K562 (cell line): Measurements from ENCODE around the gene SCAMP5. TPM values are rescaled to one million over a fixed set of nuclear protein-coding genes. Genes with fewer than 3 reads are reported as not detected.
A peak's percentile ranks its signal among the peaks of the same experiment; 100 is the strongest.

Source experiments
- ATAC-seq: fragments of 200-7000 bp; cut with Tn5 transposase; 3 replicates; pipeline ENCODE4 v1.9.1; 2020; ENCODE audit warnings: moderate library complexity
- BruUV-seq: library from RNA; stranded (reverse); fragments of 400-500 nt; replicated peaks from 2 replicates; lab custom pipeline; 2021; lab: Mats Ljungman, UMichigan
- CTCF ChIA-PET: fragments of 300-600 bp; formaldehyde crosslinking; extraction: SDS; loops from one replicate; lab custom pipeline; 2021; ENCODE audit warnings: low intra/inter-chr PET ratio; lab: Yijun Ruan, JAX
- POLR2A ChIA-PET: fragments of 300-600, 350-650 bp; sonication (Branson Sonifier 250); formaldehyde crosslinking; extraction: SDS; loops from one replicate; lab custom pipeline; 2021; ENCODE audit warnings: antibody characterized with exemption, inconsistent platforms; lab: Yijun Ruan, JAX
- DNase-seq, 4 experiments: peaks; one replicate each; pipeline versions ENCODE4 v3.0.0 to v3.0.0-alpha.2; 2011 to 2018; ENCODE audit warnings: low spot score in 3 of 4, mixed read lengths in 3 of 4; ENCODE audit errors: extremely low read depth in 1 of 4
- FAIRE-seq: peaks from 2 replicates; lab custom pipeline; 2011; peaks lifted over from hg19 to GRCh38; lab: Jason Lieb, UNC
- H2AFZ ChIP-seq: 2 replicates; pipeline ENCODE4 v1.6.0; 2011; ENCODE audit warnings: low read depth, low read length, control low read depth, inconsistent platforms
- H3K27ac ChIP-seq: fragments of 200-600 bp; 3 replicates; pipeline ENCODE4 v1.8.0; 2011; ENCODE audit warnings: low read depth, mild to moderate bottlenecking, control low read depth, inconsistent platforms, low read length, moderate library complexity, mixed read lengths; ENCODE audit errors: extremely low read depth
- H3K27me3 ChIP-seq, 2 experiments: fragments of 300-600 bp in 1 of 2; 2 replicates in 1 of 2; 3 replicates in 1 of 2; pipeline versions ENCODE4 v1.6.0 to v1.8.0; 2011; ENCODE audit warnings: inconsistent platforms in 2 of 2, low read length in 2 of 2, mild to moderate bottlenecking in 1 of 2, mixed read lengths in 1 of 2, moderate library complexity in 1 of 2; ENCODE audit not compliant: control insufficient read depth in 2 of 2, insufficient read depth in 2 of 2
- H3K36me3 ChIP-seq: fragments of 300-600 bp; 3 replicates; pipeline ENCODE4 v1.8.0; 2011; ENCODE audit warnings: mild to moderate bottlenecking, low read length, inconsistent platforms; ENCODE audit not compliant: control insufficient read depth, insufficient read depth
- H3K4me1 ChIP-seq, 2 experiments: fragments of 200-600 bp in 1 of 2; replicated peaks in 1 of 2; 2 replicates in 1 of 2; 3 replicates in 1 of 2; pipeline versions ENCODE4 v1.5.1 to v1.8.0; 2011; ENCODE audit warnings: inconsistent platforms in 2 of 2, low read length in 2 of 2, mild to moderate bottlenecking in 1 of 2, mixed read lengths in 1 of 2, moderate library complexity in 1 of 2; ENCODE audit not compliant: control insufficient read depth in 2 of 2, insufficient read depth in 2 of 2
- H3K4me2 ChIP-seq: 2 replicates; pipeline ENCODE4 v1.6.1; 2011; ENCODE audit warnings: low read length, control low read depth, inconsistent platforms, mixed read lengths; ENCODE audit not compliant: insufficient read depth
- H3K4me3 ChIP-seq: fragments of 200-600 bp; sonication (generic), shearing (Covaris generic); 2 replicates; pipeline ENCODE4 v1.5.1; 2016; ENCODE audit warnings: control low read depth, inconsistent platforms
- H3K79me2 ChIP-seq: fragments of 200-600 bp; 3 replicates; pipeline ENCODE4 v1.8.0; 2011; ENCODE audit warnings: low read length, inconsistent platforms; ENCODE audit not compliant: control insufficient read depth, insufficient read depth
- H3K9ac ChIP-seq, 2 experiments: 2 replicates each; pipeline versions ENCODE4 v1.6.0 to v1.6.1; 2011; ENCODE audit warnings: low read depth in 2 of 2, low read length in 2 of 2, control low read depth in 1 of 2, inconsistent platforms in 1 of 2, mild to moderate bottlenecking in 1 of 2, mixed read lengths in 1 of 2; ENCODE audit not compliant: insufficient read depth in 1 of 2
- H3K9me1 ChIP-seq: one replicate; pipeline ENCODE4 v1.6.0; 2011; ENCODE audit warnings: inconsistent platforms, mild to moderate bottlenecking, low read length, moderate library complexity; ENCODE audit not compliant: control insufficient read depth, insufficient read depth
- H3K9me3 ChIP-seq: replicated peaks from 2 replicates; pipeline ENCODE4 v1.5.1; 2011; ENCODE audit warnings: low read depth, low read length, inconsistent platforms; ENCODE audit not compliant: control insufficient read depth, insufficient read depth
- H4K20me1 ChIP-seq: replicated peaks from 2 replicates; pipeline ENCODE4 v1.6.1; 2011; ENCODE audit warnings: low read length, inconsistent platforms, mixed read lengths; ENCODE audit not compliant: control insufficient read depth, insufficient read depth
- EWSR1 ChIP-seq: fragments of 450-650 bp; IDR thresholded peaks from 2 replicates; pipeline ENCODE4 v1.6.1; 2018; ENCODE audit warnings: borderline replicate concordance, mild to moderate bottlenecking, low read depth, moderate library complexity; ENCODE audit not compliant: partially characterized antibody
- HLTF ChIP-seq: fragments of 450-650 bp; IDR thresholded peaks from 2 replicates; pipeline ENCODE4 v1.6.1; 2016
- KLF10 ChIP-seq: fragments of 250-450 bp; sonication (Bioruptor Pico); IDR thresholded peaks from 2 replicates; pipeline ENCODE4 v1.6.1; 2021; ENCODE audit warnings: matching md5 sums
- NR2F6 ChIP-seq: fragments of 450-650 bp; formaldehyde crosslinking; IDR thresholded peaks from 2 replicates; pipeline ENCODE4 v1.4.0; 2020; ENCODE audit warnings: mild to moderate bottlenecking
- PHF8 ChIP-seq: fragments of 200-600 bp; sonication (generic); IDR thresholded peaks from 2 replicates; pipeline ENCODE4 v1.6.1; 2012; ENCODE audit warnings: mixed run types, mild to moderate bottlenecking, inconsistent platforms, low read length, moderate library complexity, borderline replicate concordance
- RBM15 ChIP-seq: fragments of 200-400 bp; formaldehyde crosslinking; IDR thresholded peaks from 2 replicates; pipeline ENCODE4 v1.6.1; 2018; ENCODE audit warnings: mild to moderate bottlenecking, low read length, moderate library complexity; ENCODE audit not compliant: insufficient read depth
- SIX5 ChIP-seq, 2 experiments: IDR thresholded peaks; 2 replicates each; pipeline ENCODE4 v1.6.1; 2011; ENCODE audit warnings: low read length in 2 of 2, borderline replicate concordance in 1 of 2, low read depth in 1 of 2, mild to moderate bottlenecking in 1 of 2, moderate library complexity in 1 of 2; ENCODE audit not compliant: insufficient read depth in 1 of 2
- ZBED1 ChIP-seq: IDR thresholded peaks from 2 replicates; pipeline ENCODE4 v1.6.1; 2014
- ZFP1 ChIP-seq: fragments of 450-650 bp; formaldehyde crosslinking; IDR thresholded peaks from 2 replicates; pipeline ENCODE4 v1.4.0; 2020; ENCODE audit warnings: mild to moderate bottlenecking, mixed read lengths
- ZNF232 ChIP-seq: sonication (generic); formaldehyde crosslinking; IDR thresholded peaks from 2 replicates; pipeline ENCODE4 v1.8.0; 2022; ENCODE audit warnings: mild to moderate bottlenecking, missing genetic modification reagents
- ZNF445 ChIP-seq: fragments of 250-450 bp; sonication (Bioruptor Pico); IDR thresholded peaks from 2 replicates; pipeline ENCODE4 v1.4.0; 2020; ENCODE audit warnings: low read depth, mild to moderate bottlenecking, moderate library complexity
- WGBS: fragments of 100-300 bp; shearing (Covaris generic); methylation state at CpG from one replicate; pipeline ENCODE4 v1.1.6; 2016; ENCODE audit warnings: low coverage, mixed read lengths; ENCODE audit not compliant: insufficient coverage; ENCODE audit errors: missing lambda C conversion rate; 5-methylcytosine and 5-hydroxymethylcytosine counted together
- in situ Hi-C: fragments of 300-500 bp; cut with MboI; formaldehyde crosslinking; loops from 4 replicates; pipeline ENCODE4 v1.15.0; 2018; ENCODE audit warnings: inconsistent platforms, mixed read lengths
- intact Hi-C: fragments of 100-400 bp; cut with micrococcal nuclease; formaldehyde crosslinking; loops from 2 replicates; pipeline ENCODE4 v1.14.2; 2022
- polyA plus RNA-seq, 8 experiments: library from polyadenylated mRNA; depleted of rRNA in 4 of 8; stranded (reverse) in 5 of 8; unstranded in 3 of 8; fragments of >200 nt; fragmentation: Nextera tagmentation in 2 of 8; fragmentation: Illumina TruSeq in 1 of 8; extraction: Ambion mirVana in 2 of 8; extraction: Trizol in 1 of 8; gene quantifications; 2 replicates each; pipeline versions ENCODE4 v1.2.1 to v1.2.3, GENCODE V29; 2011 to 2014; ENCODE audit warnings: inconsistent platforms in 1 of 8, missing spikeins in 1 of 8
- total RNA-seq, 7 experiments: library from RNA; depleted of rRNA in 6 of 7; stranded (reverse); fragments of >200 nt in 6 of 7; fragmentation: Illumina TruSeq in 2 of 7; extraction: Trizol in 2 of 7; gene quantifications; 2 replicates each; pipeline versions ENCODE4 v1.2.1 to v1.2.3, GENCODE V29; 2011 to 2021; ENCODE audit warnings: low replicate concordance in 1 of 7
- TF ChIP-seq, protein P1 (sequence below): fragments of 250-450 bp; sonication (Bioruptor Pico); IDR thresholded peaks from 2 replicates; pipeline ENCODE4 v1.4.0; 2020
- TF ChIP-seq, protein P2 (sequence below), 2 experiments: fragments of 450-650 bp; IDR thresholded peaks; 2 replicates each; pipeline ENCODE4 v1.6.1; 2016

The SCAMP5 gene
- total and polyA plus RNA-seq, 9 of the 15 experiments (the other 6 are each of a cell fraction or from before 2014, with no cell fraction given) = 0.09 to 0.29 (median 0.19) TPM; not detected in 5

DNA sequence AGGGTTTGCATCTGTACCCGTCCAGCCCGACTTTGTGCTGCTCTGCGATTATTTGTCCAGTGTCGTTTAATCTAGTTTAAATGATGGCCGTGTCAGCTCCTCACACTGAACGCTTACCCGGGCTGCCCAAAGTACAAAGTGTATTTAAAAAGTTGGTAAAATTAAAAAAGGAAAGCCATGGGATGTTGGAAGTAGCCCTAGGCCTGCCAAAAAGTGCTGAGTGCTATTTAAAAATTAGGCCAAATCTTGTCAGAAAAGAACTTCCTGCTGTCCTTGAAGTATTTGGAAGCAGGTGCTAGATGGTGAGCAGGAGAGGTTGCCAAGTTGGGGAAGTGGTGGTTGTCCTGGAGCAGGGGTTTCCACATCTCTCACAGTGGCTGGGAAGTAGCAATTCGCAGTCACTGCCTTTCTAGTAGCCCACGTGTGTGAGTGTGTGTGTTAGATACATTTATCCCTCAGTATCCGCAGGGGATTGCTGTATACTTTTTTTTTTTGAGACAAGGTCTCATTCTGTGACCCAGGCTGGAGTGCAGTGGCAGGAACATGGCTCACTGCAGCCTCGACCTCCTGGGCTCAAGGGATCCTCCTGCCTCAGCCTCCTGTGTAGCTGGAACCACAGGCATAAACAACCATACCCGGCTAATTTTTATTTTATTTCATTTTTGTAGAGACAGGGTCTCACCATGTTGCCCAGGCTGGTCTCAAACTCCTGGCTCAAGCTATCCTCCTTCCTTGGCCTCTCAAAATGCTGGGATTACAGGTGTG lies 28.7 kb downstream of the SCAMP5 start:
- peak overlapping the region; percentile 96 for H3K4me2 ChIP-seq
- TF ChIP-seq SIX5 (IDR thresholded peaks at IDR 0.05; ENCODE audit: borderline replicate concordance in 1 of 2, insufficient read depth in 1 of 2, low read depth in 1 of 2, low read length in 2 of 2) (no peak), ZFP1 (CRISPR knock-in tag) (no peak), ZNF232 (CRISPR knock-in tag) (no peak), PHF8 (no peak), ZBED1 (no peak), NR2F6 (no peak), EWSR1 (no peak), KLF10 (no peak), HLTF (0 out of 2 replicates have a peak, but pooled peaks have one; percentile 2), ZNF445 (CRISPR knock-in tag) (no peak), RBM15 (no peak)
- TF ChIP-seq, protein P1, sequence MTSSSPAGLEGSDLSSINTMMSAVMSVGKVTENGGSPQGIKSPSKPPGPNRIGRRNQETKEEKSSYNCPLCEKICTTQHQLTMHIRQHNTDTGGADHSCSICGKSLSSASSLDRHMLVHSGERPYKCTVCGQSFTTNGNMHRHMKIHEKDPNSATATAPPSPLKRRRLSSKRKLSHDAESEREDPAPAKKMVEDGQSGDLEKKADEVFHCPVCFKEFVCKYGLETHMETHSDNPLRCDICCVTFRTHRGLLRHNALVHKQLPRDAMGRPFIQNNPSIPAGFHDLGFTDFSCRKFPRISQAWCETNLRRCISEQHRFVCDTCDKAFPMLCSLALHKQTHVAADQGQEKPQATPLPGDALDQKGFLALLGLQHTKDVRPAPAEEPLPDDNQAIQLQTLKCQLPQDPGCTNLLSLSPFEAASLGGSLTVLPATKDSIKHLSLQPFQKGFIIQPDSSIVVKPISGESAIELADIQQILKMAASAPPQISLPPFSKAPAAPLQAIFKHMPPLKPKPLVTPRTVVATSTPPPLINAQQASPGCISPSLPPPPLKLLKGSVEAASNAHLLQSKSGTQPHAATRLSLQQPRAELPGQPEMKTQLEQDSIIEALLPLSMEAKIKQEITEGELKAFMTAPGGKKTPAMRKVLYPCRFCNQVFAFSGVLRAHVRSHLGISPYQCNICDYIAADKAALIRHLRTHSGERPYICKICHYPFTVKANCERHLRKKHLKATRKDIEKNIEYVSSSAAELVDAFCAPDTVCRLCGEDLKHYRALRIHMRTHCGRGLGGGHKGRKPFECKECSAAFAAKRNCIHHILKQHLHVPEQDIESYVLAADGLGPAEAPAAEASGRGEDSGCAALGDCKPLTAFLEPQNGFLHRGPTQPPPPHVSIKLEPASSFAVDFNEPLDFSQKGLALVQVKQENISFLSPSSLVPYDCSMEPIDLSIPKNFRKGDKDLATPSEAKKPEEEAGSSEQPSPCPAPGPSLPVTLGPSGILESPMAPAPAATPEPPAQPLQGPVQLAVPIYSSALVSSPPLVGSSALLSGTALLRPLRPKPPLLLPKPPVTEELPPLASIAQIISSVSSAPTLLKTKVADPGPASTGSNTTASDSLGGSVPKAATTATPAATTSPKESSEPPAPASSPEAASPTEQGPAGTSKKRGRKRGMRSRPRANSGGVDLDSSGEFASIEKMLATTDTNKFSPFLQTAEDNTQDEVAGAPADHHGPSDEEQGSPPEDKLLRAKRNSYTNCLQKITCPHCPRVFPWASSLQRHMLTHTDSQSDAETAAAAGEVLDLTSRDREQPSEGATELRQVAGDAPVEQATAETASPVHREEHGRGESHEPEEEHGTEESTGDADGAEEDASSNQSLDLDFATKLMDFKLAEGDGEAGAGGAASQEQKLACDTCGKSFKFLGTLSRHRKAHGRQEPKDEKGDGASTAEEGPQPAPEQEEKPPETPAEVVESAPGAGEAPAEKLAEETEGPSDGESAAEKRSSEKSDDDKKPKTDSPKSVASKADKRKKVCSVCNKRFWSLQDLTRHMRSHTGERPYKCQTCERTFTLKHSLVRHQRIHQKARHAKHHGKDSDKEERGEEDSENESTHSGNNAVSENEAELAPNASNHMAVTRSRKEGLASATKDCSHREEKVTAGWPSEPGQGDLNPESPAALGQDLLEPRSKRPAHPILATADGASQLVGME (CRISPR knock-in tag) = no peak
- TF ChIP-seq, protein P2, sequence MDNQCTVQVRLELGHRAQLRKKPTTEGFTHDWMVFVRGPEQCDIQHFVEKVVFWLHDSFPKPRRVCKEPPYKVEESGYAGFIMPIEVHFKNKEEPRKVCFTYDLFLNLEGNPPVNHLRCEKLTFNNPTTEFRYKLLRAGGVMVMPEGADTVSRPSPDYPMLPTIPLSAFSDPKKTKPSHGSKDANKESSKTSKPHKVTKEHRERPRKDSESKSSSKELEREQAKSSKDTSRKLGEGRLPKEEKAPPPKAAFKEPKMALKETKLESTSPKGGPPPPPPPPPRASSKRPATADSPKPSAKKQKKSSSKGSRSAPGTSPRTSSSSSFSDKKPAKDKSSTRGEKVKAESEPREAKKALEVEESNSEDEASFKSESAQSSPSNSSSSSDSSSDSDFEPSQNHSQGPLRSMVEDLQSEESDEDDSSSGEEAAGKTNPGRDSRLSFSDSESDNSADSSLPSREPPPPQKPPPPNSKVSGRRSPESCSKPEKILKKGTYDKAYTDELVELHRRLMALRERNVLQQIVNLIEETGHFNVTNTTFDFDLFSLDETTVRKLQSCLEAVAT (IDR thresholded peaks at IDR 0.05) = 0 out of 4 replicates have a peak, but pooled peaks of 1 of the 2 experiments have one; percentile 7

More for the DNA sequence above, 28.7 kb downstream of the SCAMP5 start:
- under 1% methylated on average over 12 of the region's 12 CpGs for WGBS
- ATAC-seq = peak; percentile 38
- no peaks in the 10 kb centered on the region for H3K9me3 ChIP-seq
- FAIRE-seq = peak; percentile 83
- H3K9me1 ChIP-seq = no peaks in the 10 kb centered on the region
- TSS peak; percentile 89 for BruUV-seq
- peak overlapping the region; percentile 80 for H3K4me3 ChIP-seq
- peak overlapping the region; percentile 95 for H3K27ac ChIP-seq
- H3K36me3 ChIP-seq = peaks cover 12% of the 10 kb centered on the region
- no peaks in the 10 kb centered on the region for H4K20me1 ChIP-seq
- peak in 2 of 4 experiments; percentile 42 to 53 for DNase-seq
- H2AFZ ChIP-seq = peak overlapping the region; percentile 91
- in situ Hi-C loops = loop anchor here (10.0 kb wide), 1 partner anchor 651 kb away; no protein-coding TSS in a partner anchor
- ChIA-PET CTCF (no interaction called here), POLR2A (interaction anchor here (0.7 to 2.1 kb wide), 17 partner anchors 8 to 429 kb away, joined by 3 to 18 read pairs (median 4); partner anchors contain the start of gene RPP25)
- H3K27me3 ChIP-seq = no peaks in the 10 kb centered on the region
- peaks cover 19% of the 10 kb centered on the region for H3K79me2 ChIP-seq
- peak overlapping the region; percentile 98 to 100 for H3K9ac ChIP-seq
- intact Hi-C loops = no loop called here
- H3K4me1 ChIP-seq = peaks cover 16 to 22% of the 10 kb centered on the region in 2 experiments; a peak in 4 of 5 replicates
